Ammon's horn (tissue), 1 donor: Measurements from ENCODE around the gene CYP39A1.

Source experiments
- DNase-seq: peaks from one replicate; pipeline ENCODE4 v3.0.0-alpha.2; 2016; ENCODE audit warnings: low spot score

The CYP39A1 gene

DNA sequence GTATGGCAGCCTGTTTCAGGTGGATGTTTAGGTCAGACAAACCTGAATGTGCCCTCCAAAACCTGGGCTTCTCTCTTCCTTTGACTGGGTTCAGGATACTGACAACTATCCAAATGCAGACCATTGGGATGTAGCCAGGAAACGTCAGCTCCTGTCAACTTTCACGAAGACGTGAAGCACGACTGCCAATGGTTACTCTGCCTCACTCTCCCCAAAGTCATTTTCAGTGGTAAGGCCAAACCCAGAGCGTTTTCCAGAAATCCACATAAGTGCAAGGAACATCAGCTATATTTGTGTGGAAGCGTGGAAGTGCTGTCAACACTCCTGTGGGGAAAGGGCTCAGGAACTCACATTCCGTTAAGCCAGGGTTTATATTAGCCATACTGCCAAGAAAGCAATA, 141.3 kb downstream of the CYP39A1 start:
- no peak for DNase-seq

DNA sequence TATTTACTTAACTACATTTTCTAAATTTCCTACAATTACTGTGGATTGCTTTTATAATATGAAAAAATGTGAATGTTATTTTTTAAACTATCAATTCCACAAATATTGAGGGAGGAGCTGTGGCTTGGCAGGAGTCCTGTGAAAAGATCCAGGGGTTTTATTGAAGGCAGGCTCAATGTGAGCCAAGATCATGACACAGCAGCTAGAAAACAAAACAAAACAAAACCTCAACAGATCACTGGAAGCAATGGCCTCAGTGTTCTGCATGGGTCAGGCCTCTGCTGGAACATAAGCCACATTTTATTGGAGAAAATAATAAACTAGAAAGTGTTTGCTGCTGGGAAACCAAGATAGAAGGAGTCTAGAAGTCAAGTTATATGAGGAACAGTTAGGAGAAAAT, 142.0 kb downstream of the CYP39A1 start:
- DNase-seq = peak; percentile 81

DNA sequence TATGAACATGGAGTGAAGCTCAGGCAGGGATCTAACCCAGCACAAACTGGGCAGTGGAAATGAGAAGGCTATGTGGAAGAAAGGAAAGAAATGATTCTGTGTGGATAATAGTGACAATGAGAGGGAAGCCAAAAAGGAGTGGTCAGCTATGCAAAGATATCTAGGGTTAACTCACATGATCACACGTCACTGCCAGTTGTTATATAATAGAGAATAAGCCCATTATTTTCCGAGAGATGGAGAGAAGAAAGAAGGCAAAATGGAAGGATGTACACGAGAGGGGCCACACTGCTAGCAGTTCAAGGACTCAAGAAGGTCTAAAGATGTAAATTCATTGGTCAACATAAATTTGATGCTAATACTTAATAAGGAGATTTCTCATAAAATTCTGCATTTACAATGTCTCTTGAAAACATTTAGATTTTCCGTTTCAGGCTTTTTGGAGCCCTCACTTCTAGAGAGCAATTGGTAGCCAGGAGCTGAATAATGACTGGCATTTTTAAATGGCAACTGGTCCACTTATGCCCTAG, 142.6 kb downstream of the CYP39A1 start:
- DNase-seq = no peak

DNA sequence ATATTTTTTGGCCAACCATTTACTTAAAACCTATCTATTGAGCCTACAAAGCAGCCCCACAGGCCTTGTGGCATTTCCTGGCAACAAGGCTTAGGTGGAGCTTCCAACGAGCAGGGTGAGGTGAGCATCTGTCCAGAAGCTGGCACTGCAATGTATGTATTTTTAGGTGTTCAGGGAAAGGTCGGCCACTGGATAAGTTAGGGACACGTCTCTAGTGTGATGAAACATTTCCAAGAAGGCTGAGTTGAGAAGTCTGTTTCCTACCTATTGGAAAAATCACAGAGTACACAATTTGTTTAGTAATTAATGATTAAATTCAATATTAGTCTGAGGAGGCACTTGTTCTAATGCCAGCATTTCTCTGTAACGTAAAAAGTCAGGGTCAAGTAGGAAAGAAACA, 143.6 kb downstream of the CYP39A1 start:
- no peak for DNase-seq

DNA sequence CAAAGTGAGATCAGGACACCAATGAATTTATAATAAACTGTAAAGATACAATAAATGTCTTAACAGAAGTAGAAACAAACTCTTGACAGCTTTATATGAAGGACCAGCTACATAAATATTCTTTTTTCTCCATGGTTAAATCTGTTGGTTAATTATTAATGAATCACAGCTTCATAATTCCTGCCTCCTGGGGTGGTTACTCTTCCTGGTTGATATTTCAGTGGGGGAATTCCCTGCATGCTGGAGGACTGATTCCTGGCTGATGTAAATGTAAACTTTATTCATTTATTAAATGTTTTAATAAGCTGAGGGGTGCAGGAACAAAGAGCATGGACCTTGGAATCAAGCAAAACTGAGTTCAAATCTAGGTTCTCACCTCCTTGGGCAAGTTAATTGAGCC, 145.2 kb downstream of the CYP39A1 start:
- no peak for DNase-seq

DNA sequence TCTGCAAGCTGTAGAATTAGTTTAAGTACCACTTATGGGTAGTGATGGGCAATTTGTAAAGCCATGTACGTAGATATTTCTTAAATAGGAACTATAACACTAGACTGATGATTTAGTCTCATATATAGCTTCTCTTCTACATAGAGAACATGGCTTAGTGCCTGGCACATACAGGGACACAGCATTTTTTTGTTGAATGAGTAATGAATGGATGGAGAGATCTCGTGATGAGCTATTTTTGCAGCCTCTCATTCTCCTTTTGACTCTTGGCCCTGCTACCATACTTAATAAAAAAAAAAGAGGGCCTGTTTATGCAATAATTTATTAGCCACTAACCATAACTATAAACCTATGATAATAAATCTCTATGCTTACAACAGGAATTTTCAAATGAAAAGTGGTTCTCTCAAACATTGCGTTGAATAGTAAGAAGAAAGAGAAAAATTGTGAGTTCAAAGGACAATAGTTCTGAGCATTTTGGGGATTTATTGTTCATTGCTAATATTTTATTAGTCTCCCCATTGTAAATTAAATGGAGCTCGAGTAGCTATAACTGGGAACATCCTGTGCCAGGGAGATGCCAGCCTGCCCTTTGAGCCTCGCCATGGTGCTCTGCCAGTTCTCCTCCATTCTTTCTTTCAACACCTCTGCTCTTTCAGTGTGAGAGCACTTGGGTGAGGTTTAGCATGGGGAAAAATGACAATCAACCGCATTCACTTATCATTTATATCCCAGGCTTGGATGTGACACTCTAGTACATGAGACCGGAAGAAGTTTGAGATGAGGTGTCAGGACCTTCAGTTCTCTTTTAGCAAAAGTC, 146.7 kb downstream of the CYP39A1 start:
- DNase-seq = no peak

DNA sequence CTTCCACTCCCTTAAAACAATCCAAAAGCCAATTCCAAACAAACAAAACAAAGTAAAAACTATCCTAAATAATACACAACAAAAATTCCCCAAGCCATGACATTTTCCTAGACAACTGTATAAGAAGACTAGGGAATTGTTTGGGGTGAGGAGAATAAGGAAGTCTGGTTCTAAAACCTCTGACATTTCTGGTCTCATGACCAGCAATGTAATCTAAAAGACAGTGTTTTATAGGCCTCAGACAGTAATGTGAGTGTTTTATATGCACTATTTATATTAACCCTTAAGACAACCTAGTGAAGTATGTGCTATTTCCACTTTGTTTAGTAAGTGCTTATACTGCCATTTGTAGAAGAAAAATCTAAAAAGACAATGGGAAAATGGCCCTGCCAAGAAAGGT, 148.4 kb downstream of the CYP39A1 start:
- DNase-seq = no peak

DNA sequence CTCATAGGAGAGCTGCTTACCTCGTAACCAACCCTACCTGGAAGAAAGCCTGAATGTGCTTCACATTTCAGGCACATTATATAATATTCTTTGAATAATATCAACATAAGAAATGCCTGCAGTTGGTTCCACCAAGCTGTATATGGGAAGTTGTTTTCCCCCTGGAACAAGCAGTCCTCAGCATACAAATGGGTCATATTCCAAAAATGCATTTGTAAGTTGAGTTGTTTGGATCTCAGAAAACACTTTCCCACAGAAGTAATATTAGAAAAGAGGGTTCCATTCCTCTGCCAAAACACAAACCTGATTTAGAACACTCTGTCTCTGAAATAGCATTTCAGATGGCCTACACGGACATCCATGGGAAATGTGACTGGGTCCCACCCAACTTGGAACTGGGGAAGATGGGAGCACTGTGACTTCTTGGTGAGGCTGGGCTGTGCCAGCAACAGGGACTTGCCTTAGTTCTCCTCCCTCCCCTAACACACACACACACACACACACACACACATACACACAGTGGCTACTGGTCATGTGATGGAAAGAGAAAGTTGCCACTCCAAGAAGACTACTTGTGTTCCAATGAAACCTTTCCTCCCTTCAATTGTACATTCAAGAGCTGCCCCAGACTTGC, 150.0 kb downstream of the CYP39A1 start:
- no peak for DNase-seq

DNA sequence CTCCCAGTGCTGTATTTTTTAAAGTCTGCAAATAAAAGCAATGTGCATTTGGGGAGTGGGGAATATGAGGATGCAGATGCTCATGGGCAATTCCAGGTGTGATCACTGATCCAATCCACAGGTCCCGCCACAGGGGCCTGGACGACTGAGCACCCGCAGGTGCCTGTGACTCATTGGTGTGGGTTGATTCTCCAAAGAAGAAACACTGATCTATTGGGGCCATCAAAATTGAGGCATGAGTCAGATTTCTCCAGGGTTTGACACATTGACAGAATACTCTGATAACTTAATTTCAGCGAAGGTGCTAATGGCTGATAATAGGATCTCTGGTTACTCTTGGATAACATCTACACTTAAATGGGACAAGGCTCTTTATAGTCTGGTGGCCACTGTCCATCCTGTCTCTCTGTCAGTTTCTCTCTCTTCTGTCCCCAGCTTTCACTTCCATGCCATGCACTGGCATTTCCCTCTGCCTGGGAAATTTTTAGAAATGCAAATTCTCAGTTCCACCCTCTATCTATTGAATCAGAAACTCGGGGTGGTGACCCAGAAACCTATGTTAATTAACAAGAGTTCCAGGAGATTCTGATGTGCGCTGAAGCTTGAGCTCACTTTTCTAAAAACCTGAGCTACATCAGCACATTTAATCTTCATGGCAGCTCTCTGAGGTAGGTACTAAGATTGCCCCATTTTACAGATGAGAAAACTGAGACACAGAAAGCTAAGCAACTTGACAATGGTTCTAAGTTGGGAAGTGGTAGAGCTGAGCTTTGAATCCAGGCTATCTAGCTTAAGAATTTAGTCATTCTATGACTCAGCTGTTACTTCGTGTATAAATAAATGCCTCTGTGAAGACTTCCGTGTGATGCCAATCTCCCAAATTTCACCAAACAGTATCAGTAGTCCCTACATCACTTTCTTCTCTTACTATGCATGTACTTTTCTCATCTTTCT, 151.2 kb downstream of the CYP39A1 start:
- DNase-seq = no peak

DNA sequence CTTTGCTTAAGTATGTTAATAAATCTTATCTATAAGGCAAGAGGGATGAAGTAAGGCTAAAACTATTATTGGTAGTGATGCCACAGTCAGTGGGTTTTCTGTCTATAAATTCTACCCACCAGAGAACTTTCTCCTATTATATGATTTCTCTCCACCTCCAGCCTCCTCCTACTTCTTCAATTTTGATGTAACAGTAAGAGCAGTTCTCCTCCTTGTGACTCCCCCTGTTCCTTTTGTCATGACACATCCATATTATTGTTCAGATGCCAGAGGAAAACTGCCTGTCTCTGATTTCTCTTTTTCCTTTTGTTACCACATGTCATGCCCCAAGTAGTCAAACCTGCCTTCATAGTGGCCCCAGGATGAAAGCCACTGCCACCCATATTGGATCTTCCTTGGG, 152.2 kb downstream of the CYP39A1 start:
- no peak for DNase-seq
